Measurements from ENCODE around the gene NQO2. TPM values are rescaled to one million over a fixed set of nuclear protein-coding genes. Genes with fewer than 3 reads are reported as not detected.

NQO2 gene
- total and polyA plus RNA-seq, 2 of the 13 experiments (the other 11 are each of a cell fraction or from before 2014, with no cell fraction given) = 32.2 to 56.5 TPM

DNA sequence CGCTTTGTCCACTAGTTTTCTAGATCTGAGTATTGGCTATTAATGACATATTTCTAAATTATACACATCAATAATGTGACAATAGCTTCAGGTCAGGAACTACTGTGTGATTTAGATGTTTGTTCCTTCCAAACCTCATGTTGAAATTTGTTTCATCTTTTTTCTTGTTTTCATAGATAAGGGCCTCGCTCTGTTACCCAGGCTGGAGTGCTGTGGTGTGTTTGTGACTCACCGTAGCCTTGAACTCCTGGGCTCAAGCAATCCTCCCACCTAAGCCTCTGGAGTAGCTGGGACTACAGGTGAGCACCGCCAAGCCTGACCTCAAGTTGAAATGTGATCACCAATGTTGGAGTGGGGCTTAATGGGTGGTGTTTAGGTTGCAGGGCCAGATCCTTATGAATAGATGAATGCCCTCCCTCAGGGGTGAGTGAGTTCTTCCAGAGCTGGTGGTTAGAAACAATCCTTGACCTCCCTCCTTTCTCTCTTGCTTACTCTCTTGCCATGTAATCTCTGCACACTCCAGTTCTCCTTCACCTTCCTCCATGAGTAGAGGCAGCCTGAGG is 5.9 kb upstream of the NQO2 start (continued):
- TF ChIP-seq, protein P1, sequence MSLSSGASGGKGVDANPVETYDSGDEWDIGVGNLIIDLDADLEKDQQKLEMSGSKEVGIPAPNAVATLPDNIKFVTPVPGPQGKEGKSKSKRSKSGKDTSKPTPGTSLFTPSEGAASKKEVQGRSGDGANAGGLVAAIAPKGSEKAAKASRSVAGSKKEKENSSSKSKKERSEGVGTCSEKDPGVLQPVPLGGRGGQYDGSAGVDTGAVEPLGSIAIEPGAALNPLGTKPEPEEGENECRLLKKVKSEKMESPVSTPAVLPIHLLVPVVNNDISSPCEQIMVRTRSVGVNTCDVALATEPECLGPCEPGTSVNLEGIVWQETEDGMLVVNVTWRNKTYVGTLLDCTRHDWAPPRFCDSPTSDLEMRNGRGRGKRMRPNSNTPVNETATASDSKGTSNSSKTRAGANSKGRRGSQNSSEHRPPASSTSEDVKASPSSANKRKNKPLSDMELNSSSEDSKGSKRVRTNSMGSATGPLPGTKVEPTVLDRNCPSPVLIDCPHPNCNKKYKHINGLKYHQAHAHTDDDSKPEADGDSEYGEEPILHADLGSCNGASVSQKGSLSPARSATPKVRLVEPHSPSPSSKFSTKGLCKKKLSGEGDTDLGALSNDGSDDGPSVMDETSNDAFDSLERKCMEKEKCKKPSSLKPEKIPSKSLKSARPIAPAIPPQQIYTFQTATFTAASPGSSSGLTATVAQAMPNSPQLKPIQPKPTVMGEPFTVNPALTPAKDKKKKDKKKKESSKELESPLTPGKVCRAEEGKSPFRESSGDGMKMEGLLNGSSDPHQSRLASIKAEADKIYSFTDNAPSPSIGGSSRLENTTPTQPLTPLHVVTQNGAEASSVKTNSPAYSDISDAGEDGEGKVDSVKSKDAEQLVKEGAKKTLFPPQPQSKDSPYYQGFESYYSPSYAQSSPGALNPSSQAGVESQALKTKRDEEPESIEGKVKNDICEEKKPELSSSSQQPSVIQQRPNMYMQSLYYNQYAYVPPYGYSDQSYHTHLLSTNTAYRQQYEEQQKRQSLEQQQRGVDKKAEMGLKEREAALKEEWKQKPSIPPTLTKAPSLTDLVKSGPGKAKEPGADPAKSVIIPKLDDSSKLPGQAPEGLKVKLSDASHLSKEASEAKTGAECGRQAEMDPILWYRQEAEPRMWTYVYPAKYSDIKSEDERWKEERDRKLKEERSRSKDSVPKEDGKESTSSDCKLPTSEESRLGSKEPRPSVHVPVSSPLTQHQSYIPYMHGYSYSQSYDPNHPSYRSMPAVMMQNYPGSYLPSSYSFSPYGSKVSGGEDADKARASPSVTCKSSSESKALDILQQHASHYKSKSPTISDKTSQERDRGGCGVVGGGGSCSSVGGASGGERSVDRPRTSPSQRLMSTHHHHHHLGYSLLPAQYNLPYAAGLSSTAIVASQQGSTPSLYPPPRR (CRISPR knock-in tag; IDR thresholded peaks at IDR 0.05; ENCODE audit: borderline replicate concordance) = peak; percentile 89
- TF ChIP-seq, protein P2, sequence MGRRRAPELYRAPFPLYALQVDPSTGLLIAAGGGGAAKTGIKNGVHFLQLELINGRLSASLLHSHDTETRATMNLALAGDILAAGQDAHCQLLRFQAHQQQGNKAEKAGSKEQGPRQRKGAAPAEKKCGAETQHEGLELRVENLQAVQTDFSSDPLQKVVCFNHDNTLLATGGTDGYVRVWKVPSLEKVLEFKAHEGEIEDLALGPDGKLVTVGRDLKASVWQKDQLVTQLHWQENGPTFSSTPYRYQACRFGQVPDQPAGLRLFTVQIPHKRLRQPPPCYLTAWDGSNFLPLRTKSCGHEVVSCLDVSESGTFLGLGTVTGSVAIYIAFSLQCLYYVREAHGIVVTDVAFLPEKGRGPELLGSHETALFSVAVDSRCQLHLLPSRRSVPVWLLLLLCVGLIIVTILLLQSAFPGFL (CRISPR knock-in tag; IDR thresholded peaks at IDR 0.05) = no peak
- TF ChIP-seq, protein P3, sequence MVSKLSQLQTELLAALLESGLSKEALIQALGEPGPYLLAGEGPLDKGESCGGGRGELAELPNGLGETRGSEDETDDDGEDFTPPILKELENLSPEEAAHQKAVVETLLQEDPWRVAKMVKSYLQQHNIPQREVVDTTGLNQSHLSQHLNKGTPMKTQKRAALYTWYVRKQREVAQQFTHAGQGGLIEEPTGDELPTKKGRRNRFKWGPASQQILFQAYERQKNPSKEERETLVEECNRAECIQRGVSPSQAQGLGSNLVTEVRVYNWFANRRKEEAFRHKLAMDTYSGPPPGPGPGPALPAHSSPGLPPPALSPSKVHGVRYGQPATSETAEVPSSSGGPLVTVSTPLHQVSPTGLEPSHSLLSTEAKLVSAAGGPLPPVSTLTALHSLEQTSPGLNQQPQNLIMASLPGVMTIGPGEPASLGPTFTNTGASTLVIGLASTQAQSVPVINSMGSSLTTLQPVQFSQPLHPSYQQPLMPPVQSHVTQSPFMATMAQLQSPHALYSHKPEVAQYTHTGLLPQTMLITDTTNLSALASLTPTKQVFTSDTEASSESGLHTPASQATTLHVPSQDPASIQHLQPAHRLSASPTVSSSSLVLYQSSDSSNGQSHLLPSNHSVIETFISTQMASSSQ (IDR thresholded peaks at IDR 0.05; ENCODE audit: low read depth) = no peak
- TF ChIP-seq, protein P3 (CRISPR knock-in tag; IDR thresholded peaks at IDR 0.05; ENCODE audit: borderline replicate concordance) = peak; percentile 74; the same call in 1 of the 2 replicates
- TF ChIP-seq ZNF7 (CRISPR knock-in tag; IDR thresholded peaks at IDR 0.05) = no peak
- TF ChIP-seq, protein P4, sequence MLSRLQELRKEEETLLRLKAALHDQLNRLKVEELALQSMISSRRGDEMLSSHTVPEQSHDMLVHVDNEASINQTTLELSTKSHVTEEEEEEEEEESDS (CRISPR knock-in tag; IDR thresholded peaks at IDR 0.05; ENCODE audit: borderline replicate concordance) = no peak
- no peak for TF ChIP-seq NFE2L2 (IDR thresholded peaks at IDR 0.05; ENCODE audit: low read length)
- TF ChIP-seq ZNF772 (CRISPR knock-in tag; IDR thresholded peaks at IDR 0.05) = 0 out of 2 replicates have a peak, but pooled peaks have one; percentile 85
- TF ChIP-seq, protein P5, sequence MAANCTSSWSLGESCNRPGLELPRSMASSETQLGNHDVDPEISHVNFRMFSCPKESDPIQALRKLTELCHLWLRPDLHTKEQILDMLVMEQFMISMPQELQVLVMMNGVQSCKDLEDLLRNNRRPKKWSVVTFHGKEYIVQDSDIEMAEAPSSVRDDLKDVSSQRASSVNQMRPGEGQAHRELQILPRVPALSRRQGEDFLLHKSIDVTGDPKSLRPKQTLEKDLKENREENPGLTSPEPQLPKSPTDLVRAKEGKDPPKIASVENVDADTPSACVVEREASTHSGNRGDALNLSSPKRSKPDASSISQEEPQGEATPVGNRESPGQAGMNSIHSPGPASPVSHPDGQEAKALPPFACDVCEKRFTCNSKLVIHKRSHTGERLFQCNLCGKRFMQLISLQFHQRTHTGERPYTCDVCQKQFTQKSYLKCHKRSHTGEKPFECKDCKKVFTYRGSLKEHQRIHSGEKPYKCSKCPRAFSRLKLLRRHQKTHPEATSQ (CRISPR knock-in tag; IDR thresholded peaks at IDR 0.05; ENCODE audit: borderline replicate concordance) = no peak
- no peak for TF ChIP-seq MAZ (IDR thresholded peaks at IDR 0.05; ENCODE audit: borderline replicate concordance, low read depth, low read length)
- TF ChIP-seq MAZ (CRISPR knock-in tag; IDR thresholded peaks at IDR 0.05; ENCODE audit: low read depth) = no peak
- TF ChIP-seq ARID2 (CRISPR knock-in tag; IDR thresholded peaks at IDR 0.05; ENCODE audit: borderline replicate concordance) = no peak
- TF ChIP-seq AGO2 (optimal IDR thresholded peaks at IDR 0.05; ENCODE audit: low read depth, low read length) = no peak
- TF ChIP-seq ZBTB3 (CRISPR knock-in tag; IDR thresholded peaks at IDR 0.05; ENCODE audit: borderline replicate concordance, low read depth) = no peak
- TF ChIP-seq, protein P6, sequence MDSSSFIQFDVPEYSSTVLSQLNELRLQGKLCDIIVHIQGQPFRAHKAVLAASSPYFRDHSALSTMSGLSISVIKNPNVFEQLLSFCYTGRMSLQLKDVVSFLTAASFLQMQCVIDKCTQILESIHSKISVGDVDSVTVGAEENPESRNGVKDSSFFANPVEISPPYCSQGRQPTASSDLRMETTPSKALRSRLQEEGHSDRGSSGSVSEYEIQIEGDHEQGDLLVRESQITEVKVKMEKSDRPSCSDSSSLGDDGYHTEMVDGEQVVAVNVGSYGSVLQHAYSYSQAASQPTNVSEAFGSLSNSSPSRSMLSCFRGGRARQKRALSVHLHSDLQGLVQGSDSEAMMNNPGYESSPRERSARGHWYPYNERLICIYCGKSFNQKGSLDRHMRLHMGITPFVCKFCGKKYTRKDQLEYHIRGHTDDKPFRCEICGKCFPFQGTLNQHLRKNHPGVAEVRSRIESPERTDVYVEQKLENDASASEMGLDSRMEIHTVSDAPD (CRISPR knock-in tag; IDR thresholded peaks at IDR 0.05) = no peak
- TF ChIP-seq ZNF567 (CRISPR knock-in tag; IDR thresholded peaks at IDR 0.05; ENCODE audit: borderline replicate concordance) = no peak
